Measurements from ENCODE around the gene ARID3B. TPM values are rescaled to one million over a fixed set of nuclear protein-coding genes. Genes with fewer than 3 reads are reported as not detected.

ARID3B gene
- total RNA-seq, 4 donors from 2014 or later: 2.0 to 8.4 (median 5.3) TPM

- H3K36me3 ChIP-seq: no peaks in the 10 kb centered on the region
- no peak for TF ChIP-seq POLR2A (IDR thresholded peaks at IDR 0.05)
- no peak for TF ChIP-seq CTCF (IDR thresholded peaks at IDR 0.05)
- TF ChIP-seq EP300 (IDR thresholded peaks at IDR 0.05): no peak
Measured at GRCh38 chr15:74604983-74605794, 64.2 kb downstream of the ARID3B start.

GRCh38 chr15:74605795-74606150 is 64.8 kb downstream of the ARID3B start:
- WGBS, 2 donors: 90 to 100% methylated on average over 1 of the region's 1 CpG
- Histone ChIP-seq H3K27ac (no peak overlapping the region), H3K36me3 (no peaks in the 10 kb centered on the region), H3K4me3 (no peak overlapping the region), H3K9me3 (no peaks in the 10 kb centered on the region), H3K27me3 (no peaks in the 10 kb centered on the region), H3K4me1 (peaks cover 0 to 8% (median 0%) of the 10 kb centered on the region in 4 donors)
- no peak for DNase-seq (ENCODE audit: low spot score in 2 of 2)
- no peak for TF ChIP-seq POLR2A (IDR thresholded peaks at IDR 0.05)
- no peak for TF ChIP-seq EP300 (IDR thresholded peaks at IDR 0.05)
- TF ChIP-seq CTCF (IDR thresholded peaks at IDR 0.05): no peak

More at GRCh38 chr15:74604983-74605794, 64.2 kb downstream of the ARID3B start:
- Histone ChIP-seq H3K4me3 (no peak overlapping the region), H3K9me3 (no peaks in the 10 kb centered on the region), H3K27me3 (no peaks in the 10 kb centered on the region), H3K4me1 (peaks cover 0 to 14% (median 0%) of the 10 kb centered on the region in 4 donors), H3K27ac (no peak overlapping the region)
- 62 to 65% methylated on average over 11 to 12 of the region's 12 CpGs for WGBS, 2 donors
- DNase-seq (ENCODE audit: low spot score in 2 of 2): no peak

- Histone ChIP-seq H3K4me1 (peaks cover 0 to 2% (median 1%) of the 10 kb centered on the region in 4 donors), H3K27ac (no peak overlapping the region), H3K4me3 (no peak overlapping the region), H3K36me3 (no peaks in the 10 kb centered on the region), H3K27me3 (no peaks in the 10 kb centered on the region), H3K9me3 (no peaks in the 10 kb centered on the region)
- TF ChIP-seq CTCF (IDR thresholded peaks at IDR 0.05) (no peak), EP300 (IDR thresholded peaks at IDR 0.05) (no peak)
- no peak for DNase-seq (ENCODE audit: low spot score in 2 of 2)
- 77 to 90% methylated on average over 1 to 2 of the region's 3 CpGs for WGBS, 2 donors
Measured at GRCh38 chr15:74608786-74609185, 67.8 kb downstream of the ARID3B start.

GRCh38 chr15:74609938-74610301 is 68.9 kb downstream of the ARID3B start:
- Histone ChIP-seq H3K27me3 (no peaks in the 10 kb centered on the region), H3K36me3 (no peaks in the 10 kb centered on the region), H3K27ac (no peak overlapping the region), H3K4me1 (peaks cover 0 to 9% (median 8%) of the 10 kb centered on the region in 4 donors), H3K4me3 (no peak overlapping the region), H3K9me3 (no peaks in the 10 kb centered on the region)
- no peak for DNase-seq (ENCODE audit: low spot score in 2 of 2)
- TF ChIP-seq POLR2A (IDR thresholded peaks at IDR 0.05): no peak
- TF ChIP-seq CTCF (IDR thresholded peaks at IDR 0.05): no peak
- TF ChIP-seq EP300 (IDR thresholded peaks at IDR 0.05): no peak
- 73 to 91% methylated on average over 3 of the region's 3 CpGs for WGBS, 2 donors

GRCh38 chr15:74610302-74610951 is 69.4 kb downstream of the ARID3B start:
- H3K4me3 ChIP-seq: no peak overlapping the region
- H3K4me1 ChIP-seq: peaks cover 0 to 9% (median 8%) of the 10 kb centered on the region in 4 donors
- WGBS, 2 donors: 48 to 80% methylated on average over 7 of the region's 7 CpGs
- H3K36me3 ChIP-seq: no peaks in the 10 kb centered on the region
- H3K27me3 ChIP-seq: no peaks in the 10 kb centered on the region
- H3K27ac ChIP-seq: no peak overlapping the region
- TF ChIP-seq CTCF (IDR thresholded peaks at IDR 0.05) (no peak), EP300 (IDR thresholded peaks at IDR 0.05) (no peak), POLR2A (IDR thresholded peaks at IDR 0.05) (no peak)
- DNase-seq (ENCODE audit: low spot score in 2 of 2): no peak
- H3K9me3 ChIP-seq: no peaks in the 10 kb centered on the region

Measured in tibial nerve (tissue), 4 donors.